NCI-H446 treated with DMSO at 0.1 percent for 48 hours (cell line): ENCODE data around the gene PLK5.
"Not testable (repeated sequence)": the region's sequence is repeated elsewhere in the genome, so short reads cannot be mapped to it uniquely, and the experiment has no call there.

Experiments
- DNase-seq: peaks from one replicate; lab custom pipeline; 2025; lab: John Stamatoyannopoulos, UW

Gene PLK5

DNA sequence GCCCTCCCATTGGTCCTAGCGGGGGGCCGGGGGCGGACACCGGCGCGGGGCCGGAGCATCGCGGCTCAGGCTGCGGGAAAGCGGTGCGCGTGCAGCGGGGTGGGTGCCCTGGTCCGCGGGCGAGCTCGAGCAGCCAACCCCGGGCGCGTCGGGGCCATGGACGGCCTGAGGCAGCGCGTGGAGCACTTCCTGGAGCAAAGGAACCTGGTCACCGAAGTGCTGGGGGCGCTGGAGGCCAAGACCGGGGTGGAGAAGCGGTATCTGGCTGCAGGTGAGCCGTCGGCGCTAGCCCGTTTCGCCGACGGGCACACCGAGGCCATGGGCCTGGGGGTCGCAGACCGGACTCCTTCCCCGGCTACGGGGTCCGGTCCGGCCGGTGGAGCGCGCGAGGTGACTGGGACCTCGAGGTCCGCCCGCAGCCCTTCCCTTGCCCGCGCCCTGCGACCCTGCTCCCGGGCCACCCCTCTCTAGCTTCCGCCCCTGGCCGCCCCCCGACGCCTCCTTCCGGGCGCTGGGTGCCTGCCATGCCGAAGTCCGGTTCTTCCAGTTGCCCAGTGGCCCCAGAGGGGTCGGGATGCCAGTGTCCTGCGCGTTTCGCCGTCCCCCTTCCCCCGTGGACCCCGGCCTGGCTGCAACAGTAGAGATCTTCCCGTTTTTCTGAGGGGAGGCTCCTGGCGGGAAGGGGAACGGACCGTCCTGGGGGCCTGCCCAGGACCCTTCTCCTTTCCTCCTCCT lies 32.6 kb upstream of the PLK5 start, which contains the start of gene REEP6:
Gene REEP6 (plus strand): TSS at position 68 of the 735 bp plus-strand sequence. CDS start 89 bp downstream, at position 157.
- DNase-seq = no peak

DNA sequence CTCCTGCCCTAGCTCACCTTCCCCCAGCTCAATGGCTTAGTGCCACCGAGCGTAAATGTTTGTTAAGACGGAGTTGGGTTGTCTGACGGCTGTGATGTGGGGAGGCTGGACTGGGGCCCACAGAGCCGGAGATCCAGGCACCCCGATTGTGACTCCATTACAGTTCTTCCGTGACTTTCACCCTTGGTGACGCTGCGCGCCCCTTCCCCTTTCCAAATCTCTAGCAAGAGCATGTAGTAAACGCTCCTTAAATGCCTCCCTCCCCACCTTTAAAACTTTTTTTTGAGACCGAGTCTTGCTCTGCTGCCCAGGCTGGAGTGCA lies 32.1 kb upstream of the PLK5 start:
- DNase-seq = no peak

DNA sequence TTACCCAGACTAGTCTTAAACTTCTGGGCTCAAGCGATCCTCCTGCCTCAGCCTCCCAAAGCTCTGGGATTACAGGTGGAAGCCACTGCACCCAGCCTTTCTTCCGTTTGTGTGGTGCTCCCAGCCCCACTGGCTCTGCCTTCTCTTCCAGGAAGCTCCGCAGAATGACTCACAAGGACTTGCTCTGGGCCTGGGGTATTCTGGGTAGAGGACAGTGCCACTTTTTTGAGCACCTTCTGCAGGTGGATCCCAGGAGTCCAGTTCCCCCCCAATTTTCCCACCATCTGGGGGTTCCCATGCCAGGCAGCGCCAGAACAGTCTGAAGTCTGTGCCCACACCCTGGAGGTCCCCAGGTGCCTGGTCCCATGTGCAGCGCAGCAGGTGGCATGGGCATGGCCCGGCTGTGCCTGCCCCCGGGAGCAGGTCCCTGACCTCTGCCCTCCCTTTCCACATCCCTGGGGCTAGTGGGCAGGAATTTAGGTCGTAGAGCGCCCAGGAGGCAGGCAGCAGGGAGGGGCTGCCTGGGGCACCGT lies 31.3 kb upstream of the PLK5 start:
- no peak for DNase-seq

DNA sequence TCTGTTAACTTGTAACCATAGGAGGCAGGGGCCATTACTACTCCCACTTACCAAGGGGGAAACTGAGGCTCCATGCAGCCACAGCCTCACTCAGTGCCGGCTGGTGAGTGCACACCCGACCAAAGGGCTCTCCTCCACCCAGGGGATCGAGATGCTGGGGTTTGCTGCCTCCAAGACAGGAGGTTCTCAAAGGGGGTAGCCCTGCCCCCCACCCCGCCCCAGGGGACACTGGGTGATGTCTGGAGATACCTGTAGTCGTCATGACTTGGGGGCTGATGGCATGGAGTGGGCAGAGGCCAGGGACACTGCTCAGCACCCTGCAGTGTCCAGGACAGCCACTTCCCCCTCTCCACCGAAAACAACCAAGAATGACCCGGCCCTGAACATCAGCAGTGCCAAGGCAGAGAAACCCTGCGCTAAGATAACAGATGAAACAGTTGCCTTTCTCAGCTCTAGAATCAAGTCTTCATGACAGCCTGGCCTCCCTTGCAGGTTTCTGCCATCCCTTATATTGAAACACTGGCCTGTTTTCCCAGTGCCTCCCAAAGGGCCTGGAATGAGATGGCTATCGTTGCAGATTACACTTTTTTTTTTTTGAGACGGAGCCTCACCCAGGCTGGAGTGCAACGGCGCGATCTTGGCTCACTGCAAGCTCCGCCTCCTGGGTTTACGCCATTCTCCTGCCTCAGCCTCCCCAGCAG lies 29.6 kb upstream of the PLK5 start:
- DNase-seq = no peak

DNA sequence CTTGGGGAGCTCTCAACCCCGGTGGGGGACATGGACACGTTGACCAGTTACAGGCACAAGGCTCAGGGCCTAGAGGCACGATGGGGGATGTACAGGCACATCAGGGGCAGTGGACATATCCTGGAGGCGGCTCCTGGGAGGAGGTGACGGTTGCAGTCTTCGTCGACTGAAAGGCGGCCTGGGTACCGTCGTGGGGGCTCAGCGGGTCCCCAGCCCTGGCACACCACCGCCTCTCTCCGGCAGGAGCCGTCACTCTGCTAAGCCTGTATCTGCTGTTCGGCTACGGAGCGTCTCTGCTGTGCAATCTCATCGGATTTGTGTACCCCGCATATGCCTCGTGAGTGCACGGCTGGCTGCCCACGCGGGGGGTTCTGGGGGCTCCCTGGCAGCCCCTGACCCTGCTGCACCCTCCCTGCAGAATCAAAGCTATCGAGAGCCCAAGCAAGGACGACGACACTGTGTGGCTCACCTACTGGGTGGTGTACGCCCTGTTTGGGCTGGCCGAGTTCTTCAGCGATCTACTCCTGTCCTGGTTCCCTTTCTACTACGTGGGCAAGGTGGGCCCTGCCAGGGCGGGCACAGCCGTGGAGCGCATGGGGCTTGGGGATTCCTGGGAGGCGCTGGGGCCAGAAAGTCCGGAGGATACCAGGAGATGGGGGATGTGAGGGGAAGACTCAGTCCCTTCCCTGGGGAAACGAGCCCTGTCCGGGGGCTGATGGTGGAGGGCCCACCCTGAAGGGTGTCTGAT lies 28.7 kb upstream of the PLK5 start:
- DNase-seq = no peak

DNA sequence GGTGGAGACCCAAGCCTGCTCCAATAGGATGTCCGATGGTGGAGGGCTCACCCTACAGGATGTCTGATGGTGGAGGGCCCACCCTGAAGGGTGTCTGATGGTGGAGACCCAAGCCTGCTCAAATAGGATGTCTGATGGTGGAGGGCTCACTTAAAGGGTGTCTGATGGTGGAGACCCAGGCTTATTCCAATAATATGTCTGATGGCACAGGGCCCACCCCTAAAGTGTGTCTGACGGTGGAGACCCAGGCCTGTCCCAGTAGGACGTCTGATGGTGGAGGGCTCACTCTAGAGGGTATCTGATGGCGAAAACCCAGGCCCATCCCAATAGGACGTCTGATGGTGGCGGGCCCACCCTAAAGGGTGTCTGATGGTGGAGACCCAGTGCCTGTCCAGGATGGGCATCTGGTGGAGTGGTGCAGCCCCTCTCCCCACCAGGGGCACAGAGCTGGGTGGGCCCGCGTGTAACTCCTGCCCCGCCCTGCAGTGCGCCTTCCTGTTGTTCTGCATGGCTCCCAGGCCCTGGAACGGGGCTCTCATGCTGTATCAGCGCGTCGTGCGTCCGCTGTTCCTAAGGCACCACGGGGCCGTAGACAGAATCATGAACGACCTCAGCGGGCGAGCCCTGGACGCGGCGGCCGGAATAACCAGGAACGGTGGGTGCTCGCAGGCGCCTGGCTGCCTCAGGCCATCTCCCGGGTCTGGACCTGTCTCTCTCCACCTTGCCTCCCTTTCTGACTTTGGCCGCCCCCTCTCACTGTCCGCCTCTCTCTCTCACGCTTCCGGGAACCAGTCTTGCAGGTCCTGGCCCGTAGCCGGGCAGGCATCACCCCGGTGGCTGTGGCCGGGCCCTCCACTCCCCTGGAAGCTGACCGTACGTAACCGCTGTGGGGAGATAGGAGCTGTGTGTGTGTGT lies 27.8 kb upstream of the PLK5 start:
- DNase-seq = no peak

GRCh38 chr19:1496714-1497577 lies 26.9 kb upstream of the PLK5 start:
- no peak for DNase-seq

- no peak for DNase-seq
Observed at GRCh38 chr19:1497578-1498235, 26.2 kb upstream of the PLK5 start.

- DNase-seq = not testable (repeated sequence)
Observed at GRCh38 chr19:1499231-1499630, 24.6 kb upstream of the PLK5 start.

GRCh38 chr19:1501200-1501595 lies 22.7 kb upstream of the PLK5 start:
- DNase-seq = no peak

DNA sequence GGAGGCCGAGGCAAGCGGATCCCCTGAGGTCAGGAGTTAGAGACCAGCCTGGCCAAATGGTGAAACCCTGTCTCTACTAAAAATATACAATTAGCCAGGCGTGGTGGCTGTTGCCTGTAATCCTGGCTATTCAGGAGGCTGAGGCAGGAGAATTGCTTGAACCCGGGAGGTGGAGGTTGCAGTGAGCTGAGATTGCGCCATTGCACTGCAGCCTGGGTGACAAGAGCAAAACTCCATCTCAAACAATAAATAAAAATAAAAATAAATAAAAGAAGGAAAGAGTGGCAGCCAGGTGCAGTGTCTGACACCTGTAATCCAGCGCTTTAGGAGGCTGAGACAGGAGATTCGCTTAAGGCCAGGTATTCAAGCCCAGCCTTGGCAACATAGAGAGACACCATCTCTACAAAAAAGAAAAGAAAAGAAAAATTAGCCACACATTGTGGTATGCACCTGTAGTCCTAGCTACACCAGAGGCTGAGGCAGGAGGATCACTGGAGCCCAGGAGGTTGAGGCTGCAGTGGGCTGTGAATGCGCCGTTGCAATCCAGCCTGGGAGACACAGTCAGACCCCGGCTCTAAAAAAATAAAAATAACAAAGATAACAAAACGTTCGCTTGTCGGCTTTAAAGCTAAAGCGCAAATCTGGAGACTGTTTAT lies 21.3 kb upstream of the PLK5 start:
- DNase-seq = no peak

GRCh38 chr19:1503089-1503924 lies 20.6 kb upstream of the PLK5 start:
- no peak for DNase-seq

- DNase-seq = no peak
Observed at GRCh38 chr19:1503925-1504773, 19.7 kb upstream of the PLK5 start.

- DNase-seq = no peak
Observed at GRCh38 chr19:1505012-1505411, 18.9 kb upstream of the PLK5 start.

DNA sequence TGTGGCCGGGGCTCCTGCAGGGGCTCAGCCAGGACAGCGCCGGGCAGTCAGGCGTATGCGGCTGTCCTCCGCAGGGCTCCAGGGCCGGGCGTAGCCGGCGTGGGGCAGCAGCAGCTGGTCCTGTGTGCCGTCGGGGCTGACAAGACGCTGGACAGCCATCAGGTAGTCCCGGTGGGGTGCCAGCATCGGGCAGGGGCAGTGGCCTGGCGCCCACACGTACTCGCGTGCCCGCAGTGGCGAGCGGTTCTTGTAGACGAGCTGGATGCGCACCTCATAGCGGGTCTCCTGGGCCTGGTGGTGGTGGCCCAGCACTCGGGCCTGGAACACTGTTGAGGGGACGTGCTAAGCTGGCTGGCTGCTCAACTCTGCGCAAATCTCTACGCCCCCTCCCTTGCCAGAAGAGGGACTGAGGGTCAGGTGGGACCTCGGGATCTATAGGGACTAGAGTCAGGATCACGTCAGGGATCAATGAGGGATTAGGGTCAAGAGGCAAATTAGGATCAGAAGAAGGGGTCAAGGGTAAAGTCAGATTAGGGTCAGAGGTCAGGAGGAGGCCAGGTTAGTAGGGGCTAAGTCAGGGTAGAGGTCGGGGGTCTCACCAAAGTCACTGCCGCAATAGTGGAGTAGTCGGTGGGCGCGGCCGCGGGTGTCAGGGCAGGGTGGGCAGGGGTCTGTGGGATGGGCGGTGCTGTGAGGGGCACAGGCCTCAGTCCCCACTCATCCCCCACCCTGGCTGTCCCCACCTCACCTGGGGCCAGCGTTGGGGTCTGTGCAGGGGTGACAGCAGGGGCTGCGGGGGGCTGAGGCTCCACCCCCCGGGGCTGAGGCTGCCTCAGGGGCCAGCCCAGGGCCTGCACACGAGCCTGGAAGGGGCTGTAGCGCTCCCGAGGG lies 17.6 kb upstream of the PLK5 start:
- DNase-seq = no peak

DNA sequence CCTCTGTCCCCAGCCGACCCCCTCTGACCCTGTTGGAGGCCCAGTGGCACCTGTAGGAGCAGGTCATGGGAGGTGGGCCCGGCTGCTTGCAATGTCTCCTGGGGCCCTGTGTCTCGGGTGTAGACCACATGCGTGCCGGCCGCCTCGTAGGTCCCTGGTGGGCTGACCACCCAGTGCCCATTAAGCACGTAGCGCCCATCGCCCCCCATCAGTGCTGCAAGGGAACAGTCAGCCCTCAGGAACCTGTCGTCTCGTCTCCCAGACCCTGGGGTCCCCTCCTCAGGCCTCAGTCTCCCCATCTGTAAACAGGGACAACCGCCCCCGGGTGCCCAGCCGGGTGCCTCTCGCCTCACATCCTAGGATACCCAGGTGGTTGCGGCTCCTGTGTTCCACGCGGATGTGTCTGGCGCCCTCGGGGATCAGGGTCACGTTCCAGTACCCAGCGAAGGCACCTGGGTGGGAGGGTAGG lies 16.7 kb upstream of the PLK5 start:
- no peak for DNase-seq
